ENCODE measurements around the gene TNFRSF6B.

DNA sequence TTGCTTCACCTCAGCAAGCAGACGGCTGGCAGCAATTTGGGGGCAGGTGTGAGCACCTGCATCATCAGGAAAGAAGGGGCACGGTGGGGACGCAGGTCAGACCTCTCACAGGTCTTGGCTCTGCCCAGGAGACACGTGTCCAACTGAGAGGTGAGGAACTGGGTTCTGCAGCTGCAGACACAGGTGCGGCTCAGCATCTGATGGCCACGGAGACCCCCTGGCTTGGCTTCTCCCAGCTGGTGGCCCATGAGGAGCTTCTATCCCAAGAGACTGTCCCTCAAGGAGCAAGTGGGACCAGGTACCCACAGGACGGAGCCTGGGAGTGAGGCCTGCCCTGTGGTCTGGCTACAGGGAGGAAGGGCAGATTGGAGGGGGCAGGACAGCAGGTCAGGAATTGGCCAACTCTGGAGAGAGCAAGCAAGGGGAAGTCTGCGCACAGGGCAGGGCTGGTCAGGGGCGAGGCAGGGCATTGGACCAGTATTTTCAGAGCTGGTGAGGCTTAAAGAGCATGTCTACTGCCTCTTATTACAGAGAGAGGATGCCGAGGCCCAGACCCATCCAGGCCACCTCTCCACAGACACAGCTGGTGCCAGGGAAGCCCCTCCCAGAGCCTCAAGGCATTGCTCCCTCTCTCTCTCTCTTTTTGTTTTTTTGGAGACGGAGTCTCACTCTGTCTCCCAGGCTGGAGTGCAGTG lies 47.4 kb upstream of the TNFRSF6B start:
- TF ChIP-seq, protein P1, sequence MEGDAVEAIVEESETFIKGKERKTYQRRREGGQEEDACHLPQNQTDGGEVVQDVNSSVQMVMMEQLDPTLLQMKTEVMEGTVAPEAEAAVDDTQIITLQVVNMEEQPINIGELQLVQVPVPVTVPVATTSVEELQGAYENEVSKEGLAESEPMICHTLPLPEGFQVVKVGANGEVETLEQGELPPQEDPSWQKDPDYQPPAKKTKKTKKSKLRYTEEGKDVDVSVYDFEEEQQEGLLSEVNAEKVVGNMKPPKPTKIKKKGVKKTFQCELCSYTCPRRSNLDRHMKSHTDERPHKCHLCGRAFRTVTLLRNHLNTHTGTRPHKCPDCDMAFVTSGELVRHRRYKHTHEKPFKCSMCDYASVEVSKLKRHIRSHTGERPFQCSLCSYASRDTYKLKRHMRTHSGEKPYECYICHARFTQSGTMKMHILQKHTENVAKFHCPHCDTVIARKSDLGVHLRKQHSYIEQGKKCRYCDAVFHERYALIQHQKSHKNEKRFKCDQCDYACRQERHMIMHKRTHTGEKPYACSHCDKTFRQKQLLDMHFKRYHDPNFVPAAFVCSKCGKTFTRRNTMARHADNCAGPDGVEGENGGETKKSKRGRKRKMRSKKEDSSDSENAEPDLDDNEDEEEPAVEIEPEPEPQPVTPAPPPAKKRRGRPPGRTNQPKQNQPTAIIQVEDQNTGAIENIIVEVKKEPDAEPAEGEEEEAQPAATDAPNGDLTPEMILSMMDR (conservative IDR thresholded peaks at IDR 0.05; ENCODE audit: low read depth, low read length): no peak
- no peak for TF ChIP-seq CHD1 (IDR thresholded peaks at IDR 0.05; ENCODE audit: low read depth, low read length)
- TF ChIP-seq POLR2A (IDR thresholded peaks at IDR 0.05; ENCODE audit: low read depth, low read length): no peak
- no peak for TF ChIP-seq CEBPB (IDR thresholded peaks at IDR 0.05; ENCODE audit: low read depth, low read length)
- TF ChIP-seq SMC3 (IDR thresholded peaks at IDR 0.05; ENCODE audit: low read depth, low read length): no peak
- TF ChIP-seq, protein P2, sequence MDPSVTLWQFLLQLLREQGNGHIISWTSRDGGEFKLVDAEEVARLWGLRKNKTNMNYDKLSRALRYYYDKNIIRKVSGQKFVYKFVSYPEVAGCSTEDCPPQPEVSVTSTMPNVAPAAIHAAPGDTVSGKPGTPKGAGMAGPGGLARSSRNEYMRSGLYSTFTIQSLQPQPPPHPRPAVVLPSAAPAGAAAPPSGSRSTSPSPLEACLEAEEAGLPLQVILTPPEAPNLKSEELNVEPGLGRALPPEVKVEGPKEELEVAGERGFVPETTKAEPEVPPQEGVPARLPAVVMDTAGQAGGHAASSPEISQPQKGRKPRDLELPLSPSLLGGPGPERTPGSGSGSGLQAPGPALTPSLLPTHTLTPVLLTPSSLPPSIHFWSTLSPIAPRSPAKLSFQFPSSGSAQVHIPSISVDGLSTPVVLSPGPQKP (IDR thresholded peaks at IDR 0.05; ENCODE audit: borderline replicate concordance, low read depth, low read length): no peak
- TF ChIP-seq, protein P3, sequence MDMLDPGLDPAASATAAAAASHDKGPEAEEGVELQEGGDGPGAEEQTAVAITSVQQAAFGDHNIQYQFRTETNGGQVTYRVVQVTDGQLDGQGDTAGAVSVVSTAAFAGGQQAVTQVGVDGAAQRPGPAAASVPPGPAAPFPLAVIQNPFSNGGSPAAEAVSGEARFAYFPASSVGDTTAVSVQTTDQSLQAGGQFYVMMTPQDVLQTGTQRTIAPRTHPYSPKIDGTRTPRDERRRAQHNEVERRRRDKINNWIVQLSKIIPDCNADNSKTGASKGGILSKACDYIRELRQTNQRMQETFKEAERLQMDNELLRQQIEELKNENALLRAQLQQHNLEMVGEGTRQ (IDR thresholded peaks at IDR 0.05; ENCODE audit: low read depth, low read length): no peak
- no peak for TF ChIP-seq RAD21 (IDR thresholded peaks at IDR 0.05; ENCODE audit: low read length)
- TF ChIP-seq BHLHE40 (IDR thresholded peaks at IDR 0.05; ENCODE audit: low read depth, low read length): no peak
- no peak for TF ChIP-seq MXI1 (IDR thresholded peaks at IDR 0.05; ENCODE audit: borderline replicate concordance, low read depth, low read length)
- TF ChIP-seq MAFK (IDR thresholded peaks at IDR 0.05; ENCODE audit: low read depth, low read length): no peak
- no peak for TF ChIP-seq RCOR1 (IDR thresholded peaks at IDR 0.05; ENCODE audit: insufficient replicate concordance, low read length)
